Thoracic aorta (tissue), 2 donors: ENCODE data around the gene VBP1. TPM values are rescaled to one million over a fixed set of nuclear protein-coding genes. Genes with fewer than 3 reads are reported as not detected.

Source experiments
- ATAC-seq: fragments of 150-250 bp; one replicate; pipeline ENCODE4 v1.8.0; 2017; ENCODE audit warnings: low read depth; ENCODE audit not compliant: insufficient number of reproducible peaks, low FRiP score
- DNase-seq: peaks from one replicate; pipeline ENCODE4 v3.0.0-alpha.2; 2020; ENCODE audit warnings: low spot score
- H3K27ac ChIP-seq, 2 donors: fragments of 200-600 bp; sonication (generic); 1 replicate in 1 of 2; 2 replicates in 1 of 2; pipeline ENCODE4 v1.5.1; 2016; ENCODE audit warnings: mild to moderate bottlenecking in 2 of 2, moderate library complexity in 2 of 2
- H3K27me3 ChIP-seq: fragments of 200-600 bp; sonication (generic); replicated peaks from 2 replicates; pipeline ENCODE4 v1.6.0; 2016; ENCODE audit warnings: mild to moderate bottlenecking; ENCODE audit not compliant: insufficient read depth
- H3K36me3 ChIP-seq: fragments of 200-600 bp; sonication (generic); one replicate; pipeline ENCODE4 v1.5.1; 2016
- H3K4me1 ChIP-seq, 2 donors: fragments of 200-600 bp; sonication (generic); 1 replicate in 1 of 2; 2 replicates in 1 of 2; pipeline versions ENCODE4 v1.5.1 to v1.6.0; 2016; ENCODE audit warnings: low read depth in 2 of 2, mild to moderate bottlenecking in 1 of 2; ENCODE audit not compliant: control insufficient read depth in 1 of 2
- H3K4me3 ChIP-seq: fragments of 200-600 bp; sonication (generic); 2 replicates; pipeline ENCODE4 v1.5.1; 2016; ENCODE audit warnings: mild to moderate bottlenecking
- H3K9me3 ChIP-seq: fragments of 200-600 bp; sonication (generic); 2 replicates; pipeline ENCODE4 v1.5.1; 2016
- total RNA-seq, 2 donors: library from RNA; depleted of rRNA; stranded (reverse); fragments of >200 nt; gene quantifications; one replicate each; pipeline versions ENCODE4 v1.1.0 to v1.2.3, GENCODE V29; 2016
- TF ChIP-seq, protein P1 (sequence below): fragments of 200-600 bp; sonication (generic); IDR thresholded peaks from one replicate; pipeline ENCODE4 v1.5.1; 2019; ENCODE audit warnings: antibody characterized with exemption

The VBP1 gene
- total RNA-seq, 2 donors from 2014 or later = 15.0 to 25.9 TPM

DNA sequence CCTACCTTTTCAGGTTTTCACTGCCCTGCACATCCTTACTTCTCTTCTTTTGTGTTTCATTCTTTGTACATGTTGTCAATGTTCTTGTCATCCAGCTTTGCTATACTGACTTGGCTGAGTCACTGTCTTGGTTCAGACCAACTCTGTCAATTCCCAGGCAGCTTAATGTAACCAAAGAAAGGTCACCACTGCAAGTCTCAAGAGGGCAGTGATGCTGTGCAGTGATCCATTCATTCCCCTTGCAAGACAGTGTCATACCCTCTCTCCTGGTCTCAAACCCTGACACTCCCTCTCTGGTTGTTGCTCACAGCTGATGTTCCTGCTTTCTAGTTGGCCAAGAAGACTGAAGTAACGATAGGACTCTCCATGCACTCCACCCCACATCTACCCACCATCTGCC lies 30.5 kb downstream of the VBP1 start:
- TF ChIP-seq, protein P1, sequence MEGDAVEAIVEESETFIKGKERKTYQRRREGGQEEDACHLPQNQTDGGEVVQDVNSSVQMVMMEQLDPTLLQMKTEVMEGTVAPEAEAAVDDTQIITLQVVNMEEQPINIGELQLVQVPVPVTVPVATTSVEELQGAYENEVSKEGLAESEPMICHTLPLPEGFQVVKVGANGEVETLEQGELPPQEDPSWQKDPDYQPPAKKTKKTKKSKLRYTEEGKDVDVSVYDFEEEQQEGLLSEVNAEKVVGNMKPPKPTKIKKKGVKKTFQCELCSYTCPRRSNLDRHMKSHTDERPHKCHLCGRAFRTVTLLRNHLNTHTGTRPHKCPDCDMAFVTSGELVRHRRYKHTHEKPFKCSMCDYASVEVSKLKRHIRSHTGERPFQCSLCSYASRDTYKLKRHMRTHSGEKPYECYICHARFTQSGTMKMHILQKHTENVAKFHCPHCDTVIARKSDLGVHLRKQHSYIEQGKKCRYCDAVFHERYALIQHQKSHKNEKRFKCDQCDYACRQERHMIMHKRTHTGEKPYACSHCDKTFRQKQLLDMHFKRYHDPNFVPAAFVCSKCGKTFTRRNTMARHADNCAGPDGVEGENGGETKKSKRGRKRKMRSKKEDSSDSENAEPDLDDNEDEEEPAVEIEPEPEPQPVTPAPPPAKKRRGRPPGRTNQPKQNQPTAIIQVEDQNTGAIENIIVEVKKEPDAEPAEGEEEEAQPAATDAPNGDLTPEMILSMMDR = no peak
- ATAC-seq = no peak

DNA sequence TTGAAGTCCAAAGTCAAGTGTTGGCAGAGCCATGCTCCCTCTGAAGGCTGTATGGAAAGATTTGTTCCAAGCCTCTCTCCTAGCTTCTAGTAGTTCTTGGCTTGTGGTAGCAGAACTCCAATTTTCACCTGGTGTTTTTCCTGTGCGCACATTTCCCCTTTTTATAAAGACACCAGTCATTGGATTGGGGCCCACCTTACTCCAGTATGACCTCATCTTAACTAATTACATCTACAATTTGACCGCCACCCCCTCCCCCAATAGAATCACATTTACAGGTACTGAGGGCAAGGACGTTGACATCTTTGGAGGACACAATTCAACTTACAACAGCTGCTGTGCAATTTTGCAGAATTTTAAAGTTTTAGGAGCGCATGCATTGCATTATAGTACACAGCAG lies 31.2 kb downstream of the VBP1 start:
- Histone ChIP-seq H3K9me3 (no peaks in the 10 kb centered on the region), H3K4me1 (no peaks in the 10 kb centered on the region), H3K27ac (no peak overlapping the region), H3K27me3 (no peaks in the 10 kb centered on the region), H3K4me3 (no peak overlapping the region), H3K36me3 (no peaks in the 10 kb centered on the region)
- TF ChIP-seq, protein P1 = no peak
- no peak for DNase-seq
- ATAC-seq = no peak

More for the DNA sequence above, 30.5 kb downstream of the VBP1 start:
- Histone ChIP-seq H3K27me3 (no peaks in the 10 kb centered on the region), H3K9me3 (no peaks in the 10 kb centered on the region), H3K4me3 (no peak overlapping the region), H3K4me1 (no peaks in the 10 kb centered on the region), H3K27ac (no peak overlapping the region), H3K36me3 (no peaks in the 10 kb centered on the region)
- DNase-seq = no peak

DNA sequence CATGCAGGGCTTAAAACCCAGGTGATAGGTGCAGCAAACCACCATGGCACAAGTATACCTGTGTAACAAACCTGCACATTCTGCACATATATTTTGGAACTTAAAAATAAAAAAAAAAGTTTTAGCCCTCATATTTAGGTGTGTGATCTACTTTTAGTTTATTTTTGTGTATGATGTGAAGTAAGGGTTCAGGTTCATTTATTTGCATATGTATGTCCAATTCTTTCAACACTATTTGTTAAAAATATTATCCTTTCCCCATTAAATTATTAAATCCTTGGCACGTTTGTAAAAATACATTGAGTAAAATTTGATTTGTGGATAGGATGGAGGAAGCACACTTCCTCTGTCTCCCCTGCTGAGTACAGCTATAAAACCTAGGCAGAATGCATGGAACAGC lies 35.1 kb downstream of the VBP1 start:
- no peaks in the 10 kb centered on the region for H3K27me3 ChIP-seq
- H3K27ac ChIP-seq = no peak overlapping the region
- no peaks in the 10 kb centered on the region for H3K36me3 ChIP-seq
- TF ChIP-seq, protein P1 = no peak
- no peak overlapping the region for H3K4me3 ChIP-seq
- no peaks in the 10 kb centered on the region for H3K4me1 ChIP-seq
- no peak for ATAC-seq
- no peak for DNase-seq
- no peaks in the 10 kb centered on the region for H3K9me3 ChIP-seq

DNA sequence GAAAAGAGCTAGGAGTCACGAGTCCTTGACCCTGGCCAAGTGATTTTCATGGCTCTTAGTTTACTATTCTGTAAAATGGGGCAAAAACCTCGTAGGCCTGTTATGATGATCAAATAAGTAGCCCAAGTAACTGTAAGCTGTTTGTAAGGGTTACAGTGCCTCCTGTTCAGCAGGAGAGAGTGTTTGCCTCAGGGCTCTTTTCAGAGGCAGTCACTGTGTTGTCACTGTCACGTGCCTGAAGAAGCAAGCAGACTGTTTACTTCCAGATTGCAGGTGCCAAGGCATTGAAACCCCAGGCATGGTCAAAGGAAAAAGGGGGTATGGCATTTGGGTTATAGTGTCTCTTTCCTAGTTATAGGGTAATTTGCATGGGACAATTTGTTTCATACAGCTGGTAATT lies 43.5 kb downstream of the VBP1 start:
- TF ChIP-seq, protein P1 = no peak
- no peaks in the 10 kb centered on the region for H3K4me1 ChIP-seq
- DNase-seq (no peak), ATAC-seq (no peak)
- H3K9me3 ChIP-seq = no peaks in the 10 kb centered on the region
- H3K27ac ChIP-seq = no peak overlapping the region
- no peak overlapping the region for H3K4me3 ChIP-seq
- H3K36me3 ChIP-seq = no peaks in the 10 kb centered on the region
- H3K27me3 ChIP-seq = no peaks in the 10 kb centered on the region

DNA sequence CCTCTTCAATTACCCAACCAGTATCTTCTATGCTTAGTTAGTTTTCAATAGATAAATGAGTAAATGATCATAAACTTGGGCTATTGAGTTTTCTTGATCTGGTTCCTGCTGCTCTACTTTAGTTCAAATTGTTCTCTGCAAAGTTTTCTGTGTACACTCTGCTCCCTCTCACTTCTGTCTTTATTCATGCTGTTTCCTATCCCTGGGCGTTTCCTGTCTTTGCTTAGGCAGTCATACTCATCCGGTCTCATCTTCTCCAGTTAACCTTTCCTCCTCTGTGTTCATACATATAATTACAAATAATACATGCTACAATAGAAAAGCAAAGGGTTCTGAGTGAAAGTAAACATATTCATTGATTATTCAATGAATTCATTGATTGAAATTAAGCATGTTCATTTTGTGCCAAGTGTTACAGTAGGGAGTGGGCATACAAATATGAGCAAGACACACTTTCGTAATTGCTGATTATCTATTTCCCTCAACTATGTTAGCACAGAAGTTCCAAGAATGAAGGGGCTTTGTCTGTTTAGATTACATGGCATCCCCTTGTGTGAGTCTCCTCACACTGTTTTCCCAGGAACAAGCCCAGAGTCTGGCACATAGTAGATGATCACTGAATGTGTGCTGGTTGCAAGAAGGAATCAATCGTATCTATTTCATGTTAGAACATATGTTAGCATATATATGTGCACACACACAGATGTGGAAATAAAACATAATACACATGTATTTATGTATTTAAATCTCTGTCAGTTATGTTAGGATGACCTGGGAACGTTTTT lies 46.9 kb downstream of the VBP1 start:
- H3K27me3 ChIP-seq = no peaks in the 10 kb centered on the region
- H3K4me3 ChIP-seq = peak overlapping the region; percentile 71
- H3K27ac ChIP-seq = no peak overlapping the region
- no peaks in the 10 kb centered on the region for H3K36me3 ChIP-seq
- ATAC-seq = no peak
- no peak for DNase-seq
- no peaks in the 10 kb centered on the region for H3K4me1 ChIP-seq
- no peaks in the 10 kb centered on the region for H3K9me3 ChIP-seq
- TF ChIP-seq, protein P1 = no peak
